Stomach (tissue), 9 donors: ENCODE data around the gene ADRB1. TPM values are rescaled to one million over a fixed set of nuclear protein-coding genes. Genes with fewer than 3 reads are reported as not detected.

Experiments
- DNase-seq, 2 donors: peaks; one replicate each; pipeline versions ENCODE4 v3.0.0 to v3.0.0-alpha.2; 2013 to 2019
- H3K27ac ChIP-seq, 5 donors: fragments of 200-600 bp in 4 of 5; sonication (generic) in 4 of 5; one replicate each; pipeline ENCODE4 v1.5.1; 2013 to 2019; ENCODE audit warnings: mild to moderate bottlenecking in 1 of 5, moderate library complexity in 1 of 5
- H3K27me3 ChIP-seq, 3 donors: fragments of 200-600 bp; sonication (generic); one replicate each; pipeline ENCODE4 v1.5.1; 2017 to 2019; ENCODE audit warnings: mixed run types in 1 of 3
- H3K36me3 ChIP-seq, 4 donors: fragments of 200-600 bp; sonication (generic); 1 replicate in 3 of 4; 2 replicates in 1 of 4; pipeline ENCODE4 v1.5.1; 2016 to 2019
- H3K4me1 ChIP-seq, 4 donors: fragments of 200-600 bp; sonication (generic); one replicate each; pipeline ENCODE4 v1.5.1; 2016 to 2019
- H3K4me3 ChIP-seq, 4 donors: fragments of 200-600 bp; sonication (generic) in 3 of 4; one replicate each; pipeline ENCODE4 v1.5.1; 2016 to 2019; ENCODE audit warnings: mild to moderate bottlenecking in 1 of 4
- H3K9me3 ChIP-seq, 4 donors: fragments of 200-600 bp; sonication (generic); one replicate each; pipeline ENCODE4 v1.5.1; 2016 to 2019
- EP300 ChIP-seq: sonication (generic); formaldehyde crosslinking; IDR thresholded peaks from one replicate; pipeline ENCODE4 v1.6.1; 2017; ENCODE audit warnings: antibody characterized with exemption
- POLR2A ChIP-seq, 4 donors: fragments of 450-650 bp; IDR thresholded peaks; one replicate each; pipeline ENCODE4 v1.6.1; 2016; ENCODE audit warnings: antibody characterized with exemption in 4 of 4, control low read depth in 2 of 4, mild to moderate bottlenecking in 1 of 4, moderate library complexity in 1 of 4
- POLR2AphosphoS5 ChIP-seq, 3 donors: sonication (generic); formaldehyde crosslinking; IDR thresholded peaks; one replicate each; pipeline ENCODE4 v1.6.1; 2016; ENCODE audit warnings: antibody characterized with exemption in 3 of 3
- WGBS, 5 donors: extraction: QIAGEN DNeasy Blood & Tissue Kit in 3 of 5; methylation state at CpG; one replicate each; pipeline versions ENCODE4 v1.1.5 to v1.1.7; 2013 to 2018; 5-methylcytosine and 5-hydroxymethylcytosine counted together
- intact Hi-C: fragments of 100-400 bp; cut with DNase I; formaldehyde crosslinking; loops from one replicate; pipeline ENCODE4 v1.15.1; 2023; ENCODE audit warnings: low total_unique reads
- polyA plus RNA-seq, 3 donors: library from polyadenylated mRNA; stranded (reverse); fragments of 200-250 nt; gene quantifications; one replicate each; pipeline ENCODE4 v1.2.3, GENCODE V29; 2013
- total RNA-seq, 5 donors: library from RNA; depleted of rRNA; stranded (reverse); fragments of >200 nt; gene quantifications; one replicate each; pipeline versions ENCODE4 v1.1.0 to v1.2.3, GENCODE V29; 2014 to 2016
- TF ChIP-seq, protein P1 (sequence below), 7 experiments: fragments of 450-650 bp in 4 of 7; fragments of 200-600 bp in 3 of 7; sonication (generic) in 3 of 7; IDR thresholded peaks; one replicate each; pipeline ENCODE4 v1.5.1; 2016 to 2019; ENCODE audit warnings: antibody characterized with exemption in 7 of 7, control low read depth in 2 of 7, mild to moderate bottlenecking in 1 of 7
- donor health status: healthy with polysubstance abuse.
- donor health status: Bipolar disorder and iron deficiency.
- donor health status: healthy.

ADRB1 gene
- total and polyA plus RNA-seq, 8 donors = 0.43 to 1.7 (median 0.67) TPM; not detected in 2

DNA sequence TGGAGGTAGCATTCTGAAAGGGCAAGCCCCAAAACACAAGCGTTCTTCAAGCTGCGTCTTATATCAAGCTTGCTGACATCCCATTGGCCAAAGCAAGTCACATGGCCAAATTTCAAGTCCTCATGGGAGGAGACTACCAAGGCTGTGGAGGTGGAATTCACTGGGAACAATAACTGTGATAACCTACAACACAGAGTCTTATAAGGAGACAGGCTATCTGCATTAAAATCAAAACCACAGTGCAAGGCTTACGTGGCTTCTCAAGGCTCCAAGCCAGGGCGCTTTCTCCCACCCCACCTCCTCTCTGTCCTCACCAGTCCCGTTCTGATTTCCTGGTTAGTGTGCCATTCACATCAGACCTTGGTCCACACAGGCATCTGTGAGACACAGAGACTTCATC lies 39.4 kb downstream of the ADRB1 start:
- peak overlapping the region in 3 of 4 donors; percentile 23 to 32 (median 27) for H3K4me3 ChIP-seq
- H3K4me1 ChIP-seq = peaks cover 0 to 15% (median 11%) of the 10 kb centered on the region in 4 donors
- peak; percentile 16 to 72 for DNase-seq
- intact Hi-C loops = no loop called here
- peak overlapping the region; percentile 75 to 87 (median 78) for H3K27ac ChIP-seq
- H3K27me3 ChIP-seq = no peaks in the 10 kb centered on the region
- H3K9me3 ChIP-seq = no peaks in the 10 kb centered on the region
- WGBS, 5 donors = 28 to 67% (median 47%) methylated on average over 5 of the region's 5 CpGs
- peak in 1 of 4 donors; percentile 59 for TF ChIP-seq POLR2A (IDR thresholded peaks at IDR 0.05)
- TF ChIP-seq EP300 = no peak
- TF ChIP-seq, protein P1, sequence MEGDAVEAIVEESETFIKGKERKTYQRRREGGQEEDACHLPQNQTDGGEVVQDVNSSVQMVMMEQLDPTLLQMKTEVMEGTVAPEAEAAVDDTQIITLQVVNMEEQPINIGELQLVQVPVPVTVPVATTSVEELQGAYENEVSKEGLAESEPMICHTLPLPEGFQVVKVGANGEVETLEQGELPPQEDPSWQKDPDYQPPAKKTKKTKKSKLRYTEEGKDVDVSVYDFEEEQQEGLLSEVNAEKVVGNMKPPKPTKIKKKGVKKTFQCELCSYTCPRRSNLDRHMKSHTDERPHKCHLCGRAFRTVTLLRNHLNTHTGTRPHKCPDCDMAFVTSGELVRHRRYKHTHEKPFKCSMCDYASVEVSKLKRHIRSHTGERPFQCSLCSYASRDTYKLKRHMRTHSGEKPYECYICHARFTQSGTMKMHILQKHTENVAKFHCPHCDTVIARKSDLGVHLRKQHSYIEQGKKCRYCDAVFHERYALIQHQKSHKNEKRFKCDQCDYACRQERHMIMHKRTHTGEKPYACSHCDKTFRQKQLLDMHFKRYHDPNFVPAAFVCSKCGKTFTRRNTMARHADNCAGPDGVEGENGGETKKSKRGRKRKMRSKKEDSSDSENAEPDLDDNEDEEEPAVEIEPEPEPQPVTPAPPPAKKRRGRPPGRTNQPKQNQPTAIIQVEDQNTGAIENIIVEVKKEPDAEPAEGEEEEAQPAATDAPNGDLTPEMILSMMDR (IDR thresholded peaks at IDR 0.05) = no peak
- TF ChIP-seq POLR2AphosphoS5 (IDR thresholded peaks at IDR 0.05) = peak in 2 of 3 donors; percentile 63 to 70
- H3K36me3 ChIP-seq = no peaks in the 10 kb centered on the region

DNA sequence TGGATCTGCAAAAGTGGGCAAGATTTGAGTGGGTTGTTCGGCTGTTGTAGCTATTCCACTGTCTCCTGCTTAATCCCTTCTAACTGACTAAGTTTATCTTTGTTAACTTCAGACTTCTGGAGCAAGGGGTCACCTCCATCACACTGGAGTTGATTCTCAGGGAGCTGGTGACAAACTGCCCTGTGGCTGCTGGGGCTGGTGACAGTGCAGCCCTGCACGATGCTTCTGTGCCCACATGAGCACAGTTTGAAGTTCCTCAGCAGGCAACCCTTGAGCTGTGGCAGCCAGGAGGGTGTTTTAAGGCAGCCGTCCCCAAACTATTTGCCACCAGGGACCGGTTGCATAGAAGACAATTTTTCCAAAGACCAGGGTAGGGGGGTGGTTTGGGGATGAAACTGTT lies 40.5 kb downstream of the ADRB1 start:
- DNase-seq = no peak
- Histone ChIP-seq H3K4me3 (no peak overlapping the region), H3K36me3 (no peaks in the 10 kb centered on the region), H3K4me1 (peaks cover 0 to 15% (median 11%) of the 10 kb centered on the region in 4 donors), H3K9me3 (no peaks in the 10 kb centered on the region), H3K27me3 (no peaks in the 10 kb centered on the region), H3K27ac (no peak overlapping the region)
- intact Hi-C loops = no loop called here
- 90 to 95% (median 92%) methylated on average over 4 of the region's 4 CpGs for WGBS, 5 donors
- TF ChIP-seq POLR2AphosphoS5 (IDR thresholded peaks at IDR 0.05) (no peak), POLR2A (IDR thresholded peaks at IDR 0.05) (no peak), EP300 (no peak)
- TF ChIP-seq, protein P1 (IDR thresholded peaks at IDR 0.05) = no peak

DNA sequence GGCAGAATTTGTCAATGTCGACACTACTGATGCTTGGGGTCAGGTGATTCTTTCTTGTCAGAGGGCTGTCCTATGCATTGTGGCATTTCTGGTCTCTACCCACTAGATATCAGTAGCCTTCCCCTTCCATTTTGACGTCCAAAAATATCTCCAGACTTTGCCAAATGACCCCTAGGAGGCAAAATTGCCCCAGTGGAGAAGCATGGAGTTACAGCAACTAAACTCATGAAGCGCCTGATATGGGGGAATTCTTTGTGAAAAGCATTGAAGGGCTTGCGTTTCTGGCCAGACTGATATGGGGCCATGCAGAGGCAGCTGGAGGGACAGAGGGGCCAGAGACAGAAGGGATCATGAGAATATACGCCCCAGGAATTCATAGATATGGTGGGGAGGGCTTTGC lies 43.6 kb downstream of the ADRB1 start:
- no peak overlapping the region for H3K27ac ChIP-seq
- no peak for DNase-seq
- no peak overlapping the region for H3K4me3 ChIP-seq
- no peak for TF ChIP-seq POLR2AphosphoS5 (IDR thresholded peaks at IDR 0.05)
- TF ChIP-seq EP300 = no peak
- TF ChIP-seq, protein P1 (IDR thresholded peaks at IDR 0.05) = no peak
- TF ChIP-seq POLR2A (IDR thresholded peaks at IDR 0.05) = no peak
- H3K4me1 ChIP-seq = peaks cover 0 to 6% (median 3%) of the 10 kb centered on the region in 4 donors
- H3K36me3 ChIP-seq = no peaks in the 10 kb centered on the region
- H3K27me3 ChIP-seq = no peaks in the 10 kb centered on the region
- WGBS, 5 donors = 79 to 89% (median 79%) methylated on average over 5 of the region's 5 CpGs
- intact Hi-C loops = no loop called here
- H3K9me3 ChIP-seq = no peaks in the 10 kb centered on the region

DNA sequence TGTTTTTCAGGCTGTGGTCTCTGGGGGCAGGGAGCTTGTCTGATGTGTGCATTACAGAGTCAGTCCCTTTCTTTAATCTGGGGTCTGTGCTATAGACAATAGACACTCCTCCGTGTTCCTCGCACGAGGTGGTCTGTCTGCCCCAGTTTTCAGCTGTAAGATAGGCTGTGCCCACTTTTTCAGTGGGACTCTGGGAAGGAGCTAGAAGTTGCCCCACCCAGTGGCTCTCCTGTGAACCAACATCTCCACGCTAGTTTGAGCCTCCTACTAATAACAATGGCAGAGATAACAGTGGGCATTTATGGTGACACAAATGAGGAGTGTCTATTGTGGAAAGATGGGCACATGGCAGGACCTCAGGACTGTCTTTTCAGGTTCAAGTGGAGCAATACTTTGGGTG lies 44.0 kb downstream of the ADRB1 start:
- Histone ChIP-seq H3K27ac (no peak overlapping the region), H3K4me3 (no peak overlapping the region), H3K9me3 (no peaks in the 10 kb centered on the region), H3K36me3 (no peaks in the 10 kb centered on the region), H3K27me3 (no peaks in the 10 kb centered on the region), H3K4me1 (peaks cover 0 to 6% (median under 1%) of the 10 kb centered on the region in 4 donors)
- TF ChIP-seq POLR2A (IDR thresholded peaks at IDR 0.05) (no peak), EP300 (no peak), POLR2AphosphoS5 (IDR thresholded peaks at IDR 0.05) (no peak)
- TF ChIP-seq, protein P1 (IDR thresholded peaks at IDR 0.05) = no peak
- intact Hi-C loops = no loop called here
- 38 to 76% (median 73%) methylated on average over 1 to 4 of the region's 4 CpGs for WGBS, 5 donors
- no peak for DNase-seq
